ENCODE data around the gene JARID2.

- TF ChIP-seq CTCF (IDR thresholded peaks at IDR 0.05), result no peak
- no peak for TF ChIP-seq EP300 (IDR thresholded peaks at IDR 0.05)
Observed at GRCh38 chr6:15340775-15341174, 94.9 kb downstream of the JARID2 start.

Data from sigmoid colon (tissue), 4 donors.